ENCODE data around the gene ZDHHC22. TPM values are rescaled to one million over a fixed set of nuclear protein-coding genes. Genes with fewer than 3 reads are reported as not detected.

Gene ZDHHC22
- total and polyA plus RNA-seq, 2 donors from 2014 or later = not detected

DNA sequence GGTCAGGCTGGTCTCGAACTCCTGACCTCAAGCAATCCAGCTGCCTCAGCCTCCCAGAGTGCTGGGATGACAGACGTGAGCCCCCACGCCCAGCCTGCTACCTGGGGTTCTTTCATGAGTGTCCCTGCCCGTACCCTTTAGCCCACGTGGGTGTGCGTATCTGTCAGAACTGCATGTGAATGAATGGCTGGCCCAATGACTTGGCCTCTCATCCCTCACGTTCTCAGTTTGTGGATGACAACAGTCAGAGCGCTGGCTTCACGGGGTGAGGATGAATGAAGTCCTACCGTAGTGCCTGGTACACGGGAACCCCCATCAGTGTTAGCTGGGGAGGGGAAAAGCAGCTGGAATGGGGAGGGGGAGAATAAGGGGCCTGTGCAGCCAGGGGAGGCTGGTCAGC is 16.1 kb upstream of the ZDHHC22 start:
- H3K27ac ChIP-seq (ENCODE audit: low read depth in 2 of 2, low read length in 2 of 2) = no peak overlapping the region
- no peak overlapping the region for H3K4me3 ChIP-seq (ENCODE audit: low read length in 3 of 3)
- intact Hi-C loops (cut with DNase I) = no loop called here
- no peak for DNase-seq
- H3K27me3 ChIP-seq (ENCODE audit: control insufficient read depth, insufficient read depth, low read length) = peaks cover 3% of the 10 kb centered on the region
- peaks cover 0 to 1% (median 0%) of the 10 kb centered on the region in 3 donors for H3K9me3 ChIP-seq (ENCODE audit: control insufficient read depth in 2 of 3, insufficient read depth in 1 of 3, low read length in 3 of 3)
- TF ChIP-seq, protein P1, sequence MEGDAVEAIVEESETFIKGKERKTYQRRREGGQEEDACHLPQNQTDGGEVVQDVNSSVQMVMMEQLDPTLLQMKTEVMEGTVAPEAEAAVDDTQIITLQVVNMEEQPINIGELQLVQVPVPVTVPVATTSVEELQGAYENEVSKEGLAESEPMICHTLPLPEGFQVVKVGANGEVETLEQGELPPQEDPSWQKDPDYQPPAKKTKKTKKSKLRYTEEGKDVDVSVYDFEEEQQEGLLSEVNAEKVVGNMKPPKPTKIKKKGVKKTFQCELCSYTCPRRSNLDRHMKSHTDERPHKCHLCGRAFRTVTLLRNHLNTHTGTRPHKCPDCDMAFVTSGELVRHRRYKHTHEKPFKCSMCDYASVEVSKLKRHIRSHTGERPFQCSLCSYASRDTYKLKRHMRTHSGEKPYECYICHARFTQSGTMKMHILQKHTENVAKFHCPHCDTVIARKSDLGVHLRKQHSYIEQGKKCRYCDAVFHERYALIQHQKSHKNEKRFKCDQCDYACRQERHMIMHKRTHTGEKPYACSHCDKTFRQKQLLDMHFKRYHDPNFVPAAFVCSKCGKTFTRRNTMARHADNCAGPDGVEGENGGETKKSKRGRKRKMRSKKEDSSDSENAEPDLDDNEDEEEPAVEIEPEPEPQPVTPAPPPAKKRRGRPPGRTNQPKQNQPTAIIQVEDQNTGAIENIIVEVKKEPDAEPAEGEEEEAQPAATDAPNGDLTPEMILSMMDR (IDR thresholded peaks at IDR 0.05; ENCODE audit: borderline replicate concordance, extremely low read depth, insufficient read depth) = no peak
- no peaks in the 10 kb centered on the region for H3K36me3 ChIP-seq (ENCODE audit: control insufficient read depth in 2 of 3, insufficient read depth in 3 of 3, low read length in 3 of 3)
- H3K9ac ChIP-seq (ENCODE audit: low read length in 3 of 3) = no peak overlapping the region
- no peak for FAIRE-seq
- H3K4me1 ChIP-seq (ENCODE audit: control insufficient read depth in 2 of 3, insufficient read depth in 2 of 3, low read depth in 1 of 3, low read length in 3 of 3) = no peaks in the 10 kb centered on the region

DNA sequence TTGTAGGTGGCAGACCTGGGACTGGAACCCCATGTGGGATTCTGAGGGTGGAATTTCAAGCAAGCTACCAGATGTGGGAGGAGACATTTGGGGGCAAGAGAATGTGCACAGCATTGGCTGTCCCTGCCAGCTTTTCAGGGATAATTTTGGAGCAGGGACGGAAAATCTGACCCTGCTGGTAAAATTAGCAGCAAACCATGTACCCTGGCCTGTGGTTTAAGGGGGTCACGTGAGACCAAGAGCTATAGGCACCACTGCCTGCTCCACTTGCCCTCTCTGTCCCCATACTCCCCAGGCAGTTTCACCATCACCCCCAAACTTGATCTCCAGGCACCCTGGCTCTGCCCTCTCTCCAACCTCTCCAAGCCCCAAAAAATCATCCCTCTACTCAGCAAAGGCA is 13.5 kb upstream of the ZDHHC22 start:
- intact Hi-C loops (cut with DNase I) = no loop called here
- H3K4me3 ChIP-seq (ENCODE audit: low read length in 3 of 3) = no peak overlapping the region
- FAIRE-seq (no peak), DNase-seq (no peak)
- no peak overlapping the region for H3K9ac ChIP-seq (ENCODE audit: low read length in 3 of 3)
- H3K27ac ChIP-seq (ENCODE audit: low read depth in 2 of 2, low read length in 2 of 2) = no peak overlapping the region
- H3K4me1 ChIP-seq (ENCODE audit: control insufficient read depth in 2 of 3, insufficient read depth in 2 of 3, low read depth in 1 of 3, low read length in 3 of 3) = no peaks in the 10 kb centered on the region
- TF ChIP-seq, protein P1 (IDR thresholded peaks at IDR 0.05; ENCODE audit: borderline replicate concordance, extremely low read depth, insufficient read depth) = no peak
- H3K9me3 ChIP-seq (ENCODE audit: control insufficient read depth in 2 of 3, insufficient read depth in 1 of 3, low read length in 3 of 3) = peaks cover 0 to 1% (median 0%) of the 10 kb centered on the region in 3 donors
- peaks cover 3% of the 10 kb centered on the region for H3K27me3 ChIP-seq (ENCODE audit: control insufficient read depth, insufficient read depth, low read length)
- H3K36me3 ChIP-seq (ENCODE audit: control insufficient read depth in 2 of 3, insufficient read depth in 3 of 3, low read length in 3 of 3) = no peaks in the 10 kb centered on the region

DNA sequence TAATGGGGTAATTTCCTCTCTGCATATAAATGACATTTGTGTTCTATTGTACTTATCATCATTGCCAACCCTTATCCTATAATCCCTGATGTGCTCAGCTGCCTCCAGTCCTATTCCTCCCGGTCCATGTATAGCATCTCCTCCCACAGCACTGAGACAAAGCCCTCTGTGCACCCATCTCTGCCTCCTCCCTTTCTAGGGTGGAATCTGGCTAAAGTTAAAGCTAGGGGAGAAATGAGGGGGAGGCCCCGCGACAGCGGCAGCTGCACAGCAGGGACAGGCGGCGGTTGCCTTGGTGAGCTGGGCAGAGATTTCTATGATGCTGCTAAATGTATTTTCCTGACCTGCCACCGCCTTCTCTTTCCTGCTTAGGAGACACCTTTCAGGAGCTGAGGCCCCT is 12.8 kb upstream of the ZDHHC22 start:
- no peak for FAIRE-seq
- Histone ChIP-seq H3K36me3 (ENCODE audit: control insufficient read depth in 2 of 3, insufficient read depth in 3 of 3, low read length in 3 of 3) (no peaks in the 10 kb centered on the region), H3K9me3 (ENCODE audit: control insufficient read depth in 2 of 3, insufficient read depth in 1 of 3, low read length in 3 of 3) (peaks cover 0 to 1% (median 0%) of the 10 kb centered on the region in 3 donors), H3K27me3 (ENCODE audit: control insufficient read depth, insufficient read depth, low read length) (peaks cover 3% of the 10 kb centered on the region), H3K4me3 (ENCODE audit: low read length in 3 of 3) (no peak overlapping the region), H3K9ac (ENCODE audit: low read length in 3 of 3) (no peak overlapping the region), H3K27ac (ENCODE audit: low read depth in 2 of 2, low read length in 2 of 2) (no peak overlapping the region), H3K4me1 (ENCODE audit: control insufficient read depth in 2 of 3, insufficient read depth in 2 of 3, low read depth in 1 of 3, low read length in 3 of 3) (no peaks in the 10 kb centered on the region)
- TF ChIP-seq, protein P1 (IDR thresholded peaks at IDR 0.05; ENCODE audit: borderline replicate concordance, extremely low read depth, insufficient read depth) = no peak
- intact Hi-C loops (cut with DNase I) = no loop called here
- DNase-seq = no peak

DNA sequence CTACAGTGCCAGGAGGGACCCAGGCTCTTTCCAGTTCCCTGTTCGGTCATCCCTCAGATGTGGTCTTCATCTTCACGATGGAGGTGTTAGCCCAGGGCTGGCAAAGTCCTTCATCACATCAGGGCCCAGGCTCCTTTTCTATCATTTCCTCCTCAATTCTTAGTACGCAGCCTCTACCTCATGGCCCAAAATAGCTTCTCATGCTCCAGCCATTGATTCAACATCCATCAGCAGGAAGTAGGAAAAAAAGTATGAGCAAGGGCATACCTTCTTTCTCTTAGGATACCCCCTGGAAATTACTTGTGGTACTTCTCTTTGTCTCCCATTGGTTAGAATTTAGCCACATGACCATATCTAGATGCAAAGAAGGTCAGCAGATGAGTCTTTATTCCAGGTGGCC is 12.2 kb upstream of the ZDHHC22 start:
- H3K27ac ChIP-seq (ENCODE audit: low read depth in 2 of 2, low read length in 2 of 2) = no peak overlapping the region
- H3K4me1 ChIP-seq (ENCODE audit: control insufficient read depth in 2 of 3, insufficient read depth in 2 of 3, low read depth in 1 of 3, low read length in 3 of 3) = no peaks in the 10 kb centered on the region
- intact Hi-C loops (cut with DNase I) = no loop called here
- peaks cover 0 to 1% (median 0%) of the 10 kb centered on the region in 3 donors for H3K9me3 ChIP-seq (ENCODE audit: control insufficient read depth in 2 of 3, insufficient read depth in 1 of 3, low read length in 3 of 3)
- H3K27me3 ChIP-seq (ENCODE audit: control insufficient read depth, insufficient read depth, low read length) = peaks cover 3% of the 10 kb centered on the region
- FAIRE-seq (no peak), DNase-seq (no peak)
- TF ChIP-seq, protein P1 (IDR thresholded peaks at IDR 0.05; ENCODE audit: borderline replicate concordance, extremely low read depth, insufficient read depth) = no peak
- no peak overlapping the region for H3K4me3 ChIP-seq (ENCODE audit: low read length in 3 of 3)
- H3K36me3 ChIP-seq (ENCODE audit: control insufficient read depth in 2 of 3, insufficient read depth in 3 of 3, low read length in 3 of 3) = no peaks in the 10 kb centered on the region
- no peak overlapping the region for H3K9ac ChIP-seq (ENCODE audit: low read length in 3 of 3)

Measured in kidney (tissue), 14 donors.